Cardiac fibroblast (primary cell): Measurements from ENCODE around the gene ACOX3.
"Not testable (repeated sequence)": the region's sequence is repeated elsewhere in the genome, so short reads cannot be mapped to it uniquely, and the experiment has no call there.

Experiments used
- DNase-seq, 2 donors: peaks; one replicate each; pipeline versions ENCODE4 v3.0.0 to v3.0.0-alpha.2; 2010; ENCODE audit warnings: low read depth in 2 of 2
- H3K4me3 ChIP-seq, 2 donors: replicated peaks in 1 of 2; 1 replicate in 1 of 2; 2 replicates in 1 of 2; pipeline ENCODE4 v1.5.1; 2011; ENCODE audit warnings: low read depth in 2 of 2, low read length in 2 of 2, mild to moderate bottlenecking in 2 of 2, moderate library complexity in 1 of 2
- TF ChIP-seq, protein P1 (sequence below): IDR thresholded peaks from one replicate; pipeline ENCODE4 v1.5.1; 2011; ENCODE audit warnings: low read depth, mild to moderate bottlenecking, low read length, inconsistent platforms

The ACOX3 gene

DNA sequence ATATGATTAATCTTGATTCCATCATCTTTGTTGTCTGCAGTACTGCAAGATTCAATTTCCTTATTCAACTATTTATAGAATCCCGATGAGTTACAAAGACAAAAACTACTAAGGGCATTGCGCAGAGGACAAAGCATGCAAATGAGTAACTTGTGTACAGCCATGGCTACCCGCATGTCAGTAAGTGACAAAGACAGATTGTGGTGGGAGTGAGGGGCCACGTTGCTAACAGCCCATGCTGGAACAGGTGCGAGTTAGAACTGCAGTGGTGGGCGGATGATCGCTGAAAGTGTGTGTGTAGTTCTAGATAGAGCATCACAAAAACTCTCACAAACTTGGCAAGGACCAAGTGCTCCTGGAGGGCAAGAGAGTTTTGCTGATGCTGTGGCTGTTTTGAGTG is 49.5 kb downstream of the ACOX3 start:
- no peak for DNase-seq
- no peak overlapping the region for H3K4me3 ChIP-seq
- TF ChIP-seq, protein P1, sequence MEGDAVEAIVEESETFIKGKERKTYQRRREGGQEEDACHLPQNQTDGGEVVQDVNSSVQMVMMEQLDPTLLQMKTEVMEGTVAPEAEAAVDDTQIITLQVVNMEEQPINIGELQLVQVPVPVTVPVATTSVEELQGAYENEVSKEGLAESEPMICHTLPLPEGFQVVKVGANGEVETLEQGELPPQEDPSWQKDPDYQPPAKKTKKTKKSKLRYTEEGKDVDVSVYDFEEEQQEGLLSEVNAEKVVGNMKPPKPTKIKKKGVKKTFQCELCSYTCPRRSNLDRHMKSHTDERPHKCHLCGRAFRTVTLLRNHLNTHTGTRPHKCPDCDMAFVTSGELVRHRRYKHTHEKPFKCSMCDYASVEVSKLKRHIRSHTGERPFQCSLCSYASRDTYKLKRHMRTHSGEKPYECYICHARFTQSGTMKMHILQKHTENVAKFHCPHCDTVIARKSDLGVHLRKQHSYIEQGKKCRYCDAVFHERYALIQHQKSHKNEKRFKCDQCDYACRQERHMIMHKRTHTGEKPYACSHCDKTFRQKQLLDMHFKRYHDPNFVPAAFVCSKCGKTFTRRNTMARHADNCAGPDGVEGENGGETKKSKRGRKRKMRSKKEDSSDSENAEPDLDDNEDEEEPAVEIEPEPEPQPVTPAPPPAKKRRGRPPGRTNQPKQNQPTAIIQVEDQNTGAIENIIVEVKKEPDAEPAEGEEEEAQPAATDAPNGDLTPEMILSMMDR = no peak

DNA sequence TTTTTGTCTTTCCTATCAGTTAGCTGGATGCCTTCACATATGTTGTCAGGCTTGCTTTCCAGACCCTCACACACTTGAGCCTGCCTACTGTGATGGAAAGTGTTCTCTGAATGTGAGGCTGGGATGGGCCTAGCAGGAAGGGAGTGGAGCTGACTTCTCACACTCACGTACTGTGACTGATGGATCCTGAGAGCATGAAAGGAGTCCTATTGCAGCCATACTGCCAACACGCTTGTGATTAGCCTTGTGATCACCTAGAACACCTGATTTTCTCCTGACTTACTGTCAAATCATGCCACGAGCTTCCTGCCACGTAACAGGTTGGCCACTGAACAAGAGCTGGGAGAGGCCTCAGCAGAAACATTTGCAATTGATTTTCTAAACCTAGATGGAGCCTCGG is 49.9 kb downstream of the ACOX3 start:
- no peak for DNase-seq
- no peak overlapping the region for H3K4me3 ChIP-seq
- TF ChIP-seq, protein P1 = no peak

- DNase-seq = no peak
- TF ChIP-seq, protein P1 = no peak
- no peak overlapping the region for H3K4me3 ChIP-seq
Measured at GRCh38 chr4:8388528-8388870, 52.0 kb downstream of the ACOX3 start.

- TF ChIP-seq, protein P1 = no peak
Measured at GRCh38 chr4:8387615-8388527, 52.7 kb downstream of the ACOX3 start.

DNA sequence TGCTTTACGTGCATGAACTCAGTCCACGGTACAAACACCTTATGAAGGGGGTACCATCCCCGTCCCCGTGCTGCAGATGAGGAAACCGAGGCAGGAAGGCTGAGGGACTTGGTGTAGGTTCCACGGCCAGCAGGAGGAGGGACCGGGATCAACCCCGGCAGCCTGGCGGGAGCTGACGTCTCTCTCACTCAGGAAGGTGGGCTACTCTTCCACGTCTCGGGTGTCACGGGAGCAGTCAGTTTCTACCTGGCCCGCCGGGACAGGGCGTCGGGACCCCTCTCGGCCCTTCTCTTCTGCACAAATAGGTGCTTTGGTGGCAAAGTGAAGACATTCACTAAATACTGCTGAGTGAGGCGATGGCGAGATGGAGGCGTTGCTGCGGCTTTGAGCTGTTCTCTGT is 53.3 kb downstream of the ACOX3 start:
- H3K4me3 ChIP-seq = no peak overlapping the region
- no peak for DNase-seq
- TF ChIP-seq, protein P1 = no peak

More at GRCh38 chr4:8387615-8388527, 52.7 kb downstream of the ACOX3 start:
- no peak for DNase-seq
- H3K4me3 ChIP-seq = no peak overlapping the region

- DNase-seq = no peak
- TF ChIP-seq, protein P1 = no peak
- H3K4me3 ChIP-seq = no peak overlapping the region
Measured at GRCh38 chr4:8386731-8387130, 53.8 kb downstream of the ACOX3 start.

DNA sequence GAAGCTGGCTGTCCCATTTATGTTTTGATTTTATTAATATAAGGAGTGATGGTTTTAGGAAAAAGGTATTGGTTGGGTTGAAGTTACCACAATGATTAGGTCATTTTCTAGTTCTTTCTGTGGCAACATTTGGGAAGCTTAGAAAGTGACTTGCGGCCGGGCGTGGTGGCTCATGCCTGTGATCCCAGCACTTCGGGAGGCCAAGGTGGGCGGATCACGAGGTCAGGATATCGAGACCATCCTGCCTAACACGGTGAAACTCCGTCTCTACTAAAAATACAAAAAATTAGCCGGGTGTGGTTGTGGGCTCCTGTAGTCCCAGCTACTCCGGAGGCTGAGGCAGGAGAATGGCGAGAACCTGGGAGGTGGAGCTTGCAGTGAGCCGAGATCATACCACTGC is 54.4 kb downstream of the ACOX3 start:
- not testable (repeated sequence) for DNase-seq, H3K4me3 ChIP-seq
